C4-2B (cell line): ENCODE measurements around the gene LIN28B.

Source experiments
- H3K27ac ChIP-seq: fragments of 450-650 bp; 2 replicates; pipeline ENCODE4 v1.5.1; 2017
- ZFX ChIP-seq: fragments of 450-650 bp; IDR thresholded peaks from 2 replicates; pipeline ENCODE4 v1.6.1; 2017
- TF ChIP-seq, protein P1 (sequence below): fragments of 450-650 bp; conservative IDR thresholded peaks from 2 replicates; pipeline ENCODE4 v1.5.1; 2017; ENCODE audit warnings: mild to moderate bottlenecking

The LIN28B gene, protein sequence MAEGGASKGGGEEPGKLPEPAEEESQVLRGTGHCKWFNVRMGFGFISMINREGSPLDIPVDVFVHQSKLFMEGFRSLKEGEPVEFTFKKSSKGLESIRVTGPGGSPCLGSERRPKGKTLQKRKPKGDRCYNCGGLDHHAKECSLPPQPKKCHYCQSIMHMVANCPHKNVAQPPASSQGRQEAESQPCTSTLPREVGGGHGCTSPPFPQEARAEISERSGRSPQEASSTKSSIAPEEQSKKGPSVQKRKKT

DNA sequence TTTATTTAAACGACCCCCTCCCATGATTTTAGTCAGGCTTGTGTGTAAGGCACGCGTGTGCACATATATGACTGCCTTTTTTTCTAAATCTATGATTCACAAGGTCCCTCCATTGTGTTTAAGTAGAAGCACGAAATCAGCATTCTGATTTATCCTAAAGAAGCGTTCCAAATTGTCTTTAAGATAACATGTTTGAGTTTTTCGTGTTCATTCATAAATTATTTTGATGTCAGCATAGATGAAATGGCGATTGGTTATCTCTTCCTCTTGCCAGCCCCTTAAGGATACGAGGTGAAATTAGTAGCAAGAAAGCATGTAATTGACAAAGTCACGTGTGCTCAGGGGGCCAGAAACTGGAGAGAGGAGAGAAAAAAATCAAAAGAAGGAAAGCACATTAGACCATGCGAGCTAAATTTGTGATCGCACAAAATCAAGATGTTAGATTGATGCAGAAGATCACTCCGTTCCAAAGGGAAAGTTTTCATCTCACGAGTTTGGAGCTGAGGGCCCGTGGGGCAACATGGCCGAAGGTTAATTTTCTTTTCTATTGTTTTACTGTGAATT is at the start of gene LIN28B:
Gene LIN28B (plus strand): TSS at position 377 of the 564 bp plus-strand sequence. CDS start 144 bp downstream, at position 521.
- TF ChIP-seq, protein P1, sequence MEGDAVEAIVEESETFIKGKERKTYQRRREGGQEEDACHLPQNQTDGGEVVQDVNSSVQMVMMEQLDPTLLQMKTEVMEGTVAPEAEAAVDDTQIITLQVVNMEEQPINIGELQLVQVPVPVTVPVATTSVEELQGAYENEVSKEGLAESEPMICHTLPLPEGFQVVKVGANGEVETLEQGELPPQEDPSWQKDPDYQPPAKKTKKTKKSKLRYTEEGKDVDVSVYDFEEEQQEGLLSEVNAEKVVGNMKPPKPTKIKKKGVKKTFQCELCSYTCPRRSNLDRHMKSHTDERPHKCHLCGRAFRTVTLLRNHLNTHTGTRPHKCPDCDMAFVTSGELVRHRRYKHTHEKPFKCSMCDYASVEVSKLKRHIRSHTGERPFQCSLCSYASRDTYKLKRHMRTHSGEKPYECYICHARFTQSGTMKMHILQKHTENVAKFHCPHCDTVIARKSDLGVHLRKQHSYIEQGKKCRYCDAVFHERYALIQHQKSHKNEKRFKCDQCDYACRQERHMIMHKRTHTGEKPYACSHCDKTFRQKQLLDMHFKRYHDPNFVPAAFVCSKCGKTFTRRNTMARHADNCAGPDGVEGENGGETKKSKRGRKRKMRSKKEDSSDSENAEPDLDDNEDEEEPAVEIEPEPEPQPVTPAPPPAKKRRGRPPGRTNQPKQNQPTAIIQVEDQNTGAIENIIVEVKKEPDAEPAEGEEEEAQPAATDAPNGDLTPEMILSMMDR, result no peak
- no peak for TF ChIP-seq ZFX
- no peak within 1 kb of the TSS for H3K27ac ChIP-seq

DNA sequence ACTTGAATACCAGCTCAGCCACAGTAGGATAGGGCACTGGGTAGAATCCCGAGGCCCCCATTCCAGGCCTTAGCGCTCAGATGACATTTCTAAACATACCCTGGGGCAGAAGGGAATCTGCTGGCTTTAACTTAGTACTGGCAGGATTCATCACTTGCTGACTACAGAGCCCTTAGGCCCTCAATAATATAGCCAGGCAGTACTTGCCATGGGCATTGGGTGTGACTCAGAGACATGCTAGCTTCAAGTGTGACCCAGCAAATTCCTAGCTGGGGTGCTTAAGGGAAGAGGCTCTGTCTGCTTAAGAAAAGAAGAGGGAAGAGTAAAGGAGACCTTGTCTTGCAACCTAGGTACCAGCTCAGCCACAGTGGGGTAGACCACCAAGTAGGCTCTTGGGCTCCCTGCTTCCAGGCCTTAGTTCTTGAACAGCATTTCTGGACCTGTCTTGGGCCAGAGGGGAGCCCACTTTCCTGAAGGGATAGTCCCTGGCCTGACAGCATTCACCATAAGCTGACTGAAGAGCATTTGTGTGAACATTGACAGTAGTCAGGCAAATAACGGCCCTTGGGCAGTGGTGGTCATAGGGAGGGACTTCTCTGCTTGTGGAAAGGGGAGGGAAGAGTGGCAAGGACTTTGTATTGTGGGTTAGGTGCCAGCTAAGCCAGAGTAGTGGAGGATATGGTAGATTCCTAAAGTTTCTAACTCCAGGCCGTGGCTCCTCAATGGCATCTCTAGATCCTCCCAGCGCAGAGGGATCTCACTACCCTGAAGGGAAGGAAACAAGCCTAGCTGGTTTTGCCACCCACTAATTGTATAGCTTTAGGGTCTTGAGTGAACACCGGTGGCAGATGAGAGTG is 48.6 kb upstream of the LIN28B start:
- no peak overlapping the region for H3K27ac ChIP-seq
- TF ChIP-seq, protein P1, result no peak
- no peak for TF ChIP-seq ZFX

DNA sequence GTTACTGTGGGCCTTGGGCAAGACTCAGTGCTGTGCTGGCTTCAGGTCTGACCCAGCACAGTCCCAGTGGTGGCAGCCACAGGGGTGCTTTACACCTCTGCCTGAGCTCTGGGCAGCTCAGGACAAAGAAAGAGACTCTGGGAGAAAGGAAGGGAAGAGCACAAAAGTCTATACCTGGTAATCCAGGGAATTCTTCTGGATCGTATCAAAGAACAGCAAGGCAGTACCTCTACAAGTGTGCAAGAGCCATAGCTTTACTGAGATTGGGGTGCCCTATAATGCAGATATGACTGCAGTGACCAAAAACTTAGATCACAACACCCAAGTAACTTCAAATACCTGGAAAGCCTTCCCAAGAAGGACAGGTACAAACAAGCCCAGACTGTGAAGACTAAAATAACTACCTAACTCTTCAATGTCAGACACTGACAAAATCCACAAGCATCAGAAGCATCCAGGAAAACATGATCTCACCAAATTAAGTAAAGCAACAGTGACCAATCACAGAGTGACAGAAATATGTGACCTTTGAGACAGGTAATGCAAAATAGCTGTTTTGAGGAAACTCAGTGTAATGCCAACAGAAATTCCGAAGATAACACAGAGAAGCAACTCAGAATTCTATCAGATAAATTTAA is 47.9 kb upstream of the LIN28B start:
- H3K27ac ChIP-seq, result no peak overlapping the region
- TF ChIP-seq, protein P1, result no peak
- TF ChIP-seq ZFX, result no peak

DNA sequence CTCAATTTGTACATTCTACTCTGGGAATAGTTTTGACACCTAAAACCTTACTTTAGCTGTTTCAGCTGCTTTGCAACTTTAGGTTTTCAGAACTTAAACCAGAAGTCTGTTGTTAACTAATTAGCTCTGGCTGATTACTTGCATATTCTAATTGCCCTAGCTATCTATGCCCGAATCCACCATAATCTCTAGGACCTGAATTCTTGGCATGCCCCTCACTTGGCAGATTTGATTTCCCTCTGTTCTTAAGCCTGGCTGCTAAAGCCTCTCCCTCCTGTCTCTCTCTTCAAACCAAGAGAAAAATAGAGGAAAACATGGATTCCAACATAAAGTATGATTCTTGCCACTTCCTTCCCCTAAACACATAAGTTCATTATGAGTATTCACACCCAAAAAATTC is 35.0 kb upstream of the LIN28B start:
- H3K27ac ChIP-seq, result no peak overlapping the region
- TF ChIP-seq, protein P1, result no peak
- TF ChIP-seq ZFX, result no peak

DNA sequence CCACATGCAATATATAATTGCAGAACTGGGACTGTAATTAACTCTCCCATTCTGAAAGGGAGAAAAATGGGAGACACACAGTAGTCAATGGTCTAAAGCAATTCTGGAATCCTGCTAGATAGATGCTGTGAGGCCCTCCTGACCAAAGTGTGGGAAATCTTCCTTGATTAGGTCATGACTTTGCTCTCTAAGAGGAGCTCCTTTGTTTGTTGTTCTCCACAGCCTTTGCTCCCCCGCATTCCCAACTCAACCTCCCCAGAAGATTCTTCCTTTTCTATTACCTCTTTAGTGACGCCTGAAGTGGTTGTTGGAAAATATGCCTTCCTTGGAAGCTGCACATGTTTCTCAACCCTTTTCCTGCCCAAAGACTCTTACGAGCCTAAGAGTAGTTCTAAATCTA is 28.8 kb upstream of the LIN28B start:
- no peak overlapping the region for H3K27ac ChIP-seq
- TF ChIP-seq, protein P1, result no peak
- no peak for TF ChIP-seq ZFX

DNA sequence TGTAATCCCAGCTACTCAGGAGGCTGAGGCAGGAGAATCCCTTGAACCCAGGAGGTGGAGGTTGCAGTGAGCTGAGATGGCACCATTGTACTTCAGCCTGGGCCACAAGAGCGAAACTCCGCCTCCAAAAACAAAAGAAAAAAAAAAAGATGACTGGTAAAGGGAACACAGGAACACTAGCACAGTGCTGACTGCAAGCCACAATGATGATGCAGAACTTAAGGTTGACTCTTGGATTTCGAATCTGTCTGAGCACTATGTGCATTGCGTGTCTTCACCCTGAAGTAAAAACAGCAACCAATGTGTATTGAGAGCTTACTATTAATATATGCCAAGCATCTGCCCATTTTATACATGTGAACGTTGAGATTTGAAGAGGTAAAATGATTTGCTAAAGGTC is 27.6 kb upstream of the LIN28B start:
- TF ChIP-seq, protein P1, result no peak
- TF ChIP-seq ZFX, result no peak
- no peak overlapping the region for H3K27ac ChIP-seq

DNA sequence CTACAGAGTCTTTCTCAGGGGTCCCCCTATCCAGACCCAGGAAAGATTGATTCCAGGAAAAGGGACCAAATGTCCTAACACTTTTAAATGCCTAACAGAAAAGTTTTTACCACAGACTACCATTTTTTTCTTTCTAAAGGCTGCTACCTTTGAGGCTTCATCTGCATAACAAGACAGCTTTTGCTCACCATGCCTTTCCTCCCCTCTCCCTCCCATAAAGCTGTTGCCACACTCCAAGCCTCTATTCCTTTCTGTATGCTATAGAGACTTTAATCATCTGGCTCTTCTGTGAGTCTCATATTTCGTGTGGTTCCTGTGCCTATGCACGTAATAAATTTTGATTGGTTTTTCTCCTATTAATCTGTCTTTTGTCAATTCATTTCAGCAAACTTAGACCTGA is 26.0 kb upstream of the LIN28B start:
- TF ChIP-seq, protein P1, result no peak
- no peak for TF ChIP-seq ZFX
- no peak overlapping the region for H3K27ac ChIP-seq
